A549 (cell line): Measurements from ENCODE around the gene KRT37. TPM values are rescaled to one million over a fixed set of nuclear protein-coding genes. Genes with fewer than 3 reads are reported as not detected.

Source experiments
- ATAC-seq, 2 experiments: fragments of 200-7000 bp in 1 of 2; fragments of >200 bp in 1 of 2; cut with Nextera tagmentation in 1 of 2; cut with Tn5 transposase in 1 of 2; 3 replicates each; pipeline versions ENCODE4 v1.8.0 to v1.9.1; 2018 to 2020; ENCODE audit warnings: mild to moderate bottlenecking in 1 of 2, moderate library complexity in 1 of 2
- CTCF ChIA-PET: fragments of 300-600 bp; sonication (Branson Sonifier 250); formaldehyde crosslinking; extraction: SDS; loops from one replicate; lab custom pipeline; 2021; ENCODE audit warnings: antibody characterized with exemption, inconsistent platforms; lab: Yijun Ruan, JAX
- POLR2A ChIA-PET: fragments of 350-600 bp; formaldehyde crosslinking; extraction: SDS; loops from one replicate; lab custom pipeline; 2021; ENCODE audit warnings: antibody characterized with exemption, inconsistent platforms; lab: Yijun Ruan, JAX
- DNase-seq, 2 experiments: peaks; one replicate each; pipeline versions ENCODE4 v3.0.0 to v3.0.0-alpha.2; 2011 to 2016; ENCODE audit warnings: low read depth in 1 of 2, low spot score in 1 of 2
- FAIRE-seq: peaks from 2 replicates; lab custom pipeline; 2011; peaks lifted over from hg19 to GRCh38; lab: Jason Lieb, UNC
- H3K27ac ChIP-seq, 2 experiments: fragments of >200 bp; sonication (Bioruptor Twin); formaldehyde crosslinking; 3 replicates each; pipeline ENCODE4 v1.5.1; 2016 to 2017
- H3K4me1 ChIP-seq: fragments of >200 bp; sonication (Bioruptor Twin); formaldehyde crosslinking; 3 replicates; pipeline ENCODE4 v1.6.1; 2016
- H3K4me2 ChIP-seq: fragments of >200 bp; sonication (Bioruptor Twin); formaldehyde crosslinking; 3 replicates; pipeline ENCODE4 v1.6.1; 2016
- H3K4me3 ChIP-seq: fragments of >200 bp; sonication (Bioruptor Twin); formaldehyde crosslinking; 3 replicates; pipeline ENCODE4 v1.5.1; 2016
- H3K9me3 ChIP-seq: fragments of >200 bp; sonication (Bioruptor Twin); formaldehyde crosslinking; 3 replicates; pipeline ENCODE4 v1.6.1; 2016
- EHF ChIP-seq: fragments of 250-450 bp; sonication (Bioruptor Pico); IDR thresholded peaks from 2 replicates; pipeline ENCODE4 v1.5.0; 2020; ENCODE audit warnings: mild to moderate bottlenecking
- FOSL2 ChIP-seq, 2 experiments: fragments of 450-650 bp in 1 of 2; fragments of >200 bp in 1 of 2; sonication (Bioruptor Twin) in 1 of 2; formaldehyde crosslinking; IDR thresholded peaks; 2 replicates each; pipeline versions ENCODE4 v1.5.0 to v1.6.1; 2016 to 2020; ENCODE audit warnings: mild to moderate bottlenecking in 1 of 2, moderate library complexity in 1 of 2
- FOXS1 ChIP-seq: fragments of 250-450 bp; sonication (Bioruptor Pico); IDR thresholded peaks from 2 replicates; pipeline ENCODE4 v1.5.0; 2020; ENCODE audit warnings: mild to moderate bottlenecking, moderate library complexity
- GATA3 ChIP-seq: IDR thresholded peaks from 2 replicates; pipeline ENCODE4 v1.6.1; 2012; ENCODE audit warnings: borderline replicate concordance
- HOXA7 ChIP-seq: fragments of 250-450 bp; sonication (Bioruptor Pico); IDR thresholded peaks from 2 replicates; pipeline ENCODE4 v1.5.0; 2020; ENCODE audit warnings: mild to moderate bottlenecking, moderate library complexity
- HOXB5 ChIP-seq: fragments of 250-450 bp; sonication (Bioruptor Pico); IDR thresholded peaks from 2 replicates; pipeline ENCODE4 v1.5.0; 2020; ENCODE audit warnings: mild to moderate bottlenecking, moderate library complexity
- JUN ChIP-seq, 2 experiments: fragments of >200 bp; sonication (Bioruptor Twin); formaldehyde crosslinking; IDR thresholded peaks; 2 replicates in 1 of 2; 3 replicates in 1 of 2; pipeline ENCODE4 v1.6.1; 2016 to 2017
- JUNB ChIP-seq: fragments of >200 bp; sonication (Bioruptor Twin); formaldehyde crosslinking; IDR thresholded peaks from 2 replicates; pipeline ENCODE4 v1.6.1; 2016
- KDM1A ChIP-seq: fragments of 200-600 bp; sonication (generic); IDR thresholded peaks from 2 replicates; pipeline ENCODE4 v1.6.1; 2016; ENCODE audit warnings: low read depth, mild to moderate bottlenecking
- MYC ChIP-seq: IDR thresholded peaks from 2 replicates; pipeline ENCODE4 v1.6.1; 2012; ENCODE audit warnings: mild to moderate bottlenecking, inconsistent platforms, low read length, improper control_type of control experiment, borderline replicate concordance
- RCOR1 ChIP-seq: fragments of 150-350 bp; IDR thresholded peaks from 2 replicates; pipeline ENCODE4 v1.6.1; 2014; ENCODE audit warnings: antibody characterized with exemption, low read length, low read depth
- SMC3 ChIP-seq: fragments of >200 bp; sonication (Bioruptor Twin); formaldehyde crosslinking; IDR thresholded peaks from 3 replicates; pipeline ENCODE4 v1.6.1; 2018; ENCODE audit warnings: inconsistent platforms
- ZC3H11A ChIP-seq: fragments of 450-650 bp; IDR thresholded peaks from 2 replicates; pipeline ENCODE4 v1.6.1; 2014; ENCODE audit warnings: antibody characterized with exemption, mild to moderate bottlenecking
- WGBS: methylation state at CpG from one replicate; pipeline ENCODE4 v1.1.6; 2017; ENCODE audit errors: missing lambda C conversion rate; 5-methylcytosine and 5-hydroxymethylcytosine counted together
- polyA plus RNA-seq, 4 experiments: library from polyadenylated mRNA; depleted of rRNA in 3 of 4; stranded (reverse); fragments of >200 nt; fragmentation: RNase III in 1 of 4; extraction: RNeasy Plus Mini Kit Qiagen cat#74134 plus additional on column Dnase treatment in 1 of 4; gene quantifications; 2 replicates in 3 of 4; 3 replicates in 1 of 4; pipeline ENCODE4 v1.2.3, GENCODE V29; 2011 to 2017
- TF ChIP-seq, protein P1 (sequence below): fragments of 200-600 bp; sonication (generic); IDR thresholded peaks from 2 replicates; pipeline ENCODE4 v1.6.1; 2016; ENCODE audit warnings: antibody characterized with exemption, mild to moderate bottlenecking, moderate library complexity
- TF ChIP-seq, protein P2 (sequence below): fragments of >200 bp; sonication (Bioruptor Twin); formaldehyde crosslinking; IDR thresholded peaks from 2 replicates; pipeline ENCODE4 v1.6.1; 2016
- TF ChIP-seq, protein P3 (sequence below): fragments of 250-450 bp; sonication (Bioruptor Pico); IDR thresholded peaks from 2 replicates; pipeline ENCODE4 v1.5.0; 2020; ENCODE audit warnings: low read depth, mild to moderate bottlenecking, moderate library complexity

KRT37 gene
- polyA plus RNA-seq, 2 of the 4 experiments (the other 2 are of a cell fraction): not detected

DNA sequence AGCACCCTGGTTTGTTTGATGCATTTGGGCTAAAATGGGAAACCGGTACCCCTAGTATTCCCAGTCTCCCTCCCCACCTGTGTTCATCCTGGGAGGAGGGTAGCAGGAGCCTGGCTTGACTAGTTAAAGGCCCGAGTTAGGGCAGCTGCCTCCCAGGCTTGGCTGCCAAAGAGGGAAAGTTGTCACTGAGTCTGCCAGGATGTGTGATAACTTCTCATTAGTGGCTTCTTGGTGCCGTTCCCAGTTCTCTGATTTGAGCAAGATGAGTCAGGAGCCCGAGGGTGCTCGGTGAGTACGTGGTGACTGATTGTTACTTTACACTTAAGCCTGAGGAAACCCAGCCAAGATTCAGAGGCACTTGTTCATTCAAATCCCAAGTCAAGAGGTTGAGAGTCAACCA is 40.3 kb upstream of the KRT37 start:
- 2% methylated on average over 6 of the region's 6 CpGs for WGBS
- FAIRE-seq (no peak), DNase-seq (peak; percentile 50 to 79)
- H3K9me3 ChIP-seq: peaks cover 19% of the 10 kb centered on the region; the same call in 2 of the 3 replicates
- POLR2A ChIA-PET: no interaction called here
- peak overlapping the region; percentile 27 for H3K4me2 ChIP-seq
- CTCF ChIA-PET: interaction anchor here (1.3 to 3.7 kb wide), 4 partner anchors 13 to 184 kb away, joined by 3 to 13 read pairs (median 7); partner anchors contain the start of gene KRT38
- no peak overlapping the region for H3K4me3 ChIP-seq
- H3K4me1 ChIP-seq: peaks cover 13% of the 10 kb centered on the region
- no peak overlapping the region for H3K27ac ChIP-seq
- TF ChIP-seq FOSL2 (IDR thresholded peaks at IDR 0.05) (no peak), FOSL2 (CRISPR knock-in tag; IDR thresholded peaks at IDR 0.05) (peak; percentile 18; the same call in 1 of the 2 replicates), JUNB (0 out of 2 replicates have a peak, but pooled peaks have one; percentile 21)
- TF ChIP-seq, protein P1, sequence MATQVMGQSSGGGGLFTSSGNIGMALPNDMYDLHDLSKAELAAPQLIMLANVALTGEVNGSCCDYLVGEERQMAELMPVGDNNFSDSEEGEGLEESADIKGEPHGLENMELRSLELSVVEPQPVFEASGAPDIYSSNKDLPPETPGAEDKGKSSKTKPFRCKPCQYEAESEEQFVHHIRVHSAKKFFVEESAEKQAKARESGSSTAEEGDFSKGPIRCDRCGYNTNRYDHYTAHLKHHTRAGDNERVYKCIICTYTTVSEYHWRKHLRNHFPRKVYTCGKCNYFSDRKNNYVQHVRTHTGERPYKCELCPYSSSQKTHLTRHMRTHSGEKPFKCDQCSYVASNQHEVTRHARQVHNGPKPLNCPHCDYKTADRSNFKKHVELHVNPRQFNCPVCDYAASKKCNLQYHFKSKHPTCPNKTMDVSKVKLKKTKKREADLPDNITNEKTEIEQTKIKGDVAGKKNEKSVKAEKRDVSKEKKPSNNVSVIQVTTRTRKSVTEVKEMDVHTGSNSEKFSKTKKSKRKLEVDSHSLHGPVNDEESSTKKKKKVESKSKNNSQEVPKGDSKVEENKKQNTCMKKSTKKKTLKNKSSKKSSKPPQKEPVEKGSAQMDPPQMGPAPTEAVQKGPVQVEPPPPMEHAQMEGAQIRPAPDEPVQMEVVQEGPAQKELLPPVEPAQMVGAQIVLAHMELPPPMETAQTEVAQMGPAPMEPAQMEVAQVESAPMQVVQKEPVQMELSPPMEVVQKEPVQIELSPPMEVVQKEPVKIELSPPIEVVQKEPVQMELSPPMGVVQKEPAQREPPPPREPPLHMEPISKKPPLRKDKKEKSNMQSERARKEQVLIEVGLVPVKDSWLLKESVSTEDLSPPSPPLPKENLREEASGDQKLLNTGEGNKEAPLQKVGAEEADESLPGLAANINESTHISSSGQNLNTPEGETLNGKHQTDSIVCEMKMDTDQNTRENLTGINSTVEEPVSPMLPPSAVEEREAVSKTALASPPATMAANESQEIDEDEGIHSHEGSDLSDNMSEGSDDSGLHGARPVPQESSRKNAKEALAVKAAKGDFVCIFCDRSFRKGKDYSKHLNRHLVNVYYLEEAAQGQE: no peak
- TF ChIP-seq, all 56 proteins: peak for 2
- peak; percentile 76 to 77; a peak in 5 of 6 replicates for ATAC-seq

DNA sequence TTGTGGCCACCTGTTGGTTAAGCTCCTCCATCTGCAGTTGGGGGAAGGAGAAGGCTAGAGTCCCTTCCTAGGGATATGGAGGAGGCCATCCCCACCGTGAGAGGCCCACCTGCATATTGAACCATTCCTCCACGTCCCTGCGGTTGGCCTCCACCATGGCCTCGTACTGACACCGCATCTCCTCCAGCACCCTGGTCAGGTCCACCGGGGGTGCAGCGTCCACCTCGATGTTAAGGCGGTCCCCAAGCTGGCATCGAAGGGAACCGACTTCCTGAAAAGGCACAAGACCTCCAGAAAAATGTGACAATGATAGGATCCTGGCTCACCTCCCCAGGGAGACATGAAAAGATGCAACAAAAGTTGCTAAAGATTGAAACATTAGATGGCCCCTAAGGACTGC is 39.8 kb upstream of the KRT37 start:
- 93% methylated on average over 11 of the region's 11 CpGs for WGBS
- Histone ChIP-seq H3K27ac (no peak overlapping the region), H3K9me3 (peaks cover 19% of the 10 kb centered on the region; the same call in 2 of the 3 replicates), H3K4me1 (peaks cover 13% of the 10 kb centered on the region), H3K4me2 (peak overlapping the region; percentile 27; the same call in 2 of the 3 replicates), H3K4me3 (no peak overlapping the region)
- POLR2A ChIA-PET: no interaction called here
- no peak for FAIRE-seq
- TF ChIP-seq ZC3H11A (no peak), GATA3 (no peak), KDM1A (no peak), SMC3 (no peak), HOXB5 (no peak), HOXA7 (CRISPR knock-in tag) (no peak), RCOR1 (no peak), MYC (no peak)
- TF ChIP-seq, protein P2, sequence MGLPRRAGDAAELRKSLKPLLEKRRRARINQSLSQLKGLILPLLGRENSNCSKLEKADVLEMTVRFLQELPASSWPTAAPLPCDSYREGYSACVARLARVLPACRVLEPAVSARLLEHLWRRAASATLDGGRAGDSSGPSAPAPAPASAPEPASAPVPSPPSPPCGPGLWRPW: no peak
- TF ChIP-seq, protein P3, sequence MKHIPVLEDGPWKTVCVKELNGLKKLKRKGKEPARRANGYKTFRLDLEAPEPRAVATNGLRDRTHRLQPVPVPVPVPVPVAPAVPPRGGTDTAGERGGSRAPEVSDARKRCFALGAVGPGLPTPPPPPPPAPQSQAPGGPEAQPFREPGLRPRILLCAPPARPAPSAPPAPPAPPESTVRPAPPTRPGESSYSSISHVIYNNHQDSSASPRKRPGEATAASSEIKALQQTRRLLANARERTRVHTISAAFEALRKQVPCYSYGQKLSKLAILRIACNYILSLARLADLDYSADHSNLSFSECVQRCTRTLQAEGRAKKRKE (CRISPR knock-in tag): no peak
- DNase-seq: no peak
- ATAC-seq: no peak
- CTCF ChIA-PET: interaction anchor here (0.7 to 3.7 kb wide), 7 partner anchors 12 to 203 kb away, joined by 3 to 13 read pairs (median 5); partner anchors contain the start of gene KRT38

DNA sequence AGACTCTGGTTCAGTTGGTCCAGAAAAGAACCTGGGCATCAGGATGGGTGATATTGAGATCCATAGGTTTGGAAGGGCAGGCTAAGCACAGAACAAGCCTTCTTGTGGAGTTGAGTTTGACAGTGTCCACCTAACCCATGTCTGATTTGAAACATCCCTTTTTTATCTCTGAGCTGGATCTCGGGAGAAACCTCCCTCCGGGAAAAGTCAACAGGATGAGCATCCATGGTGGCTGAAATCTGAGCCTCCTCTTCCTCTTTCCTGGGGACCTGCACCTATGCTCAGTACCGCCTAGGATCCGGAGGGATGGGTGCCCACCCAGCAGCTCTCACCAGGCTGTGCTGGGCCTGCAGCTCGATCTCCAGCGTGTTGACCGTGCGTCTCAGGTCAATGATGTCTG is 39.4 kb upstream of the KRT37 start:
- no peak overlapping the region for H3K4me3 ChIP-seq
- ChIA-PET CTCF (interaction anchor here (0.7 to 3.7 kb wide), 7 partner anchors 12 to 204 kb away, joined by 3 to 13 read pairs (median 5); partner anchors contain the start of gene KRT38), POLR2A (no interaction called here)
- H3K9me3 ChIP-seq: peaks cover 17% of the 10 kb centered on the region; the same call in 2 of the 3 replicates
- peaks cover 13% of the 10 kb centered on the region for H3K4me1 ChIP-seq
- ATAC-seq: no peak
- DNase-seq: no peak
- no peak overlapping the region for H3K27ac ChIP-seq
- WGBS: 91% methylated on average over 8 of the region's 8 CpGs
- no peak overlapping the region for H3K4me2 ChIP-seq
- no peak for FAIRE-seq
- TF ChIP-seq FOXS1 (no peak), JUNB (no peak), JUN (IDR thresholded peaks at IDR 0.05) (no peak), EHF (no peak)
